ENCODE measurements around the gene ADAMTS10. TPM values are rescaled to one million over a fixed set of nuclear protein-coding genes. Genes with fewer than 3 reads are reported as not detected.

The ADAMTS10 gene
- total RNA-seq, 1 experiment from 2014 or later: not detected

- Histone ChIP-seq H3K4me3 (ENCODE audit: low read length) (no peak overlapping the region), H3K9me2 (replicated peaks; ENCODE audit: low read length) (no peaks in the 10 kb centered on the region), H3K79me2 (ENCODE audit: low read length) (no peaks in the 10 kb centered on the region), H3K36me3 (ENCODE audit: low read depth, low read length) (no peaks in the 10 kb centered on the region), H3K9me3 (ENCODE audit: low read length) (no peaks in the 10 kb centered on the region), H3K9ac (ENCODE audit: low read length) (no peak overlapping the region), H4K20me1 (ENCODE audit: low read length) (no peaks in the 10 kb centered on the region), H3F3A (ENCODE audit: low read length, unreplicated experiment) (no peaks in the 10 kb centered on the region), H3K27ac (ENCODE audit: low read length) (no peak overlapping the region), H3K27me3 (ENCODE audit: low read length) (peaks cover 13% of the 10 kb centered on the region; the same call in 1 of the 2 replicates), H2AFZ (ENCODE audit: low read length) (no peak overlapping the region), H3K4me1 (ENCODE audit: insufficient read depth, low read length) (no peaks in the 10 kb centered on the region), H3K4me2 (ENCODE audit: low read length) (no peak overlapping the region)
- intact Hi-C loops (cut with micrococcal nuclease): loop anchor here (10.0 kb wide), 1 partner anchor 231 kb away; no protein-coding TSS in a partner anchor
- POLR2A ChIA-PET (ENCODE audit: unreplicated experiment): no interaction called here
- peak; percentile 85 for DNase-seq
- CTCF ChIA-PET: interaction anchor here (0.6 to 1.0 kb wide), 2 partner anchors 173 to 207 kb away, joined by 4 to 9 read pairs; partner anchors contain the start of gene MARCHF2
- BruUV-seq (replicated peaks): no TSS peak
- peak; percentile 81 for ATAC-seq
- TF ChIP-seq CTCF (conservative IDR thresholded peaks at IDR 0.05; ENCODE audit: low read depth, low read length): peak; percentile 94
- TF ChIP-seq EZH2 (IDR thresholded peaks at IDR 0.05; ENCODE audit: low read length, unreplicated experiment): no peak
- TF ChIP-seq EZH2phosphoT487 (IDR thresholded peaks at IDR 0.05; ENCODE audit: borderline replicate concordance, low read length): no peak
Measured at GRCh38 chr19:8585894-8586750, 24.4 kb downstream of the ADAMTS10 start.

- no peak for DNase-seq
- no peak overlapping the region for H3K4me2 ChIP-seq (ENCODE audit: low read length)
- ATAC-seq: no peak
- intact Hi-C loops (cut with micrococcal nuclease): loop anchor here (5.0 to 10.0 kb wide), 3 partner anchors 78 to 230 kb away; partner anchors contain the start of gene MARCHF2
- TF ChIP-seq EZH2phosphoT487 (IDR thresholded peaks at IDR 0.05; ENCODE audit: borderline replicate concordance, low read length): no peak
- TF ChIP-seq CTCF (conservative IDR thresholded peaks at IDR 0.05; ENCODE audit: low read depth, low read length): no peak
- no peak for TF ChIP-seq EZH2 (IDR thresholded peaks at IDR 0.05; ENCODE audit: low read length, unreplicated experiment)
- no peak overlapping the region for H2AFZ ChIP-seq (ENCODE audit: low read length)
- no peaks in the 10 kb centered on the region for H3F3A ChIP-seq (ENCODE audit: low read length, unreplicated experiment)
- no TSS peak for BruUV-seq (replicated peaks)
- H3K9ac ChIP-seq (ENCODE audit: low read length): no peak overlapping the region
- H3K27ac ChIP-seq (ENCODE audit: low read length): no peak overlapping the region
- no peaks in the 10 kb centered on the region for H3K9me3 ChIP-seq (ENCODE audit: low read length)
- H3K36me3 ChIP-seq (ENCODE audit: low read depth, low read length): no peaks in the 10 kb centered on the region; the same call in 1 of the 2 replicates
- peaks cover 13% of the 10 kb centered on the region; the same call in 1 of the 2 replicates for H3K27me3 ChIP-seq (ENCODE audit: low read length)
- H3K79me2 ChIP-seq (ENCODE audit: low read length): no peaks in the 10 kb centered on the region
- no peaks in the 10 kb centered on the region for H3K9me2 ChIP-seq (replicated peaks; ENCODE audit: low read length)
- CTCF ChIA-PET: interaction anchor here (1.0 kb wide), 1 partner anchor 172 kb away, joined by 9 read pairs; the partner anchor contains the start of gene MARCHF2
- H3K4me3 ChIP-seq (ENCODE audit: low read length): no peak overlapping the region
- no peaks in the 10 kb centered on the region for H3K4me1 ChIP-seq (ENCODE audit: insufficient read depth, low read length)
- POLR2A ChIA-PET (ENCODE audit: unreplicated experiment): no interaction called here
- H4K20me1 ChIP-seq (ENCODE audit: low read length): no peaks in the 10 kb centered on the region
Measured at GRCh38 chr19:8584965-8585893, 25.3 kb downstream of the ADAMTS10 start.
